A673 (cell line): Measurements from ENCODE around the gene TBCA. TPM values are rescaled to one million over a fixed set of nuclear protein-coding genes. Genes with fewer than 3 reads are reported as not detected.

Source experiments
- BruUV-seq: library from RNA; stranded (reverse); fragments of 400-500 nt; replicated peaks from 2 replicates; lab custom pipeline; 2021; lab: Mats Ljungman, UMichigan
- CTCF ChIA-PET: fragments of 300-600 bp; sonication (Branson Sonifier 250); formaldehyde crosslinking; loops from one replicate; lab custom pipeline; 2022; ENCODE audit warnings: antibody characterized with exemption; lab: Charles Lee
- POLR2A ChIA-PET: fragments of 300-600 bp; sonication (Branson Sonifier 250); formaldehyde crosslinking; loops from one replicate; lab custom pipeline; 2022; ENCODE audit warnings: antibody characterized with exemption; ENCODE audit not compliant: low non-redundant PET; lab: Charles Lee
- DNase-seq: peaks from one replicate; pipeline ENCODE4 v3.0.0-alpha.2; 2015; ENCODE audit warnings: low spot score
- H3K27ac ChIP-seq: fragments of 200-600 bp; sonication (generic); 2 replicates; pipeline ENCODE4 v1.5.1; 2016; ENCODE audit warnings: mixed run types, low read depth, mild to moderate bottlenecking, mixed read lengths, antibody characterized with exemption, low read length; ENCODE audit not compliant: poor library complexity, severe bottlenecking
- H3K27me3 ChIP-seq: fragments of 200-600 bp; sonication (generic); replicated peaks from 2 replicates; pipeline ENCODE4 v1.6.1; 2017; ENCODE audit warnings: mixed run types, low read depth, mild to moderate bottlenecking, mixed read lengths, antibody characterized with exemption, low read length; ENCODE audit not compliant: insufficient read depth, poor library complexity
- H3K36me3 ChIP-seq: fragments of 200-600 bp; sonication (generic); 2 replicates; pipeline ENCODE4 v1.6.1; 2016; ENCODE audit warnings: mixed run types, mild to moderate bottlenecking, mixed read lengths, antibody characterized with exemption, low read length; ENCODE audit not compliant: insufficient read depth, poor library complexity, severe bottlenecking
- H3K4me1 ChIP-seq: fragments of 200-600 bp; sonication (generic); 2 replicates; pipeline ENCODE4 v1.6.1; 2017; ENCODE audit warnings: mixed run types, mild to moderate bottlenecking, mixed read lengths, antibody characterized with exemption, low read length; ENCODE audit not compliant: insufficient read depth, poor library complexity, severe bottlenecking
- H3K4me3 ChIP-seq: fragments of 200-600 bp; sonication (generic); 2 replicates; pipeline ENCODE4 v1.5.1; 2016; ENCODE audit warnings: low read depth, mixed run types, mild to moderate bottlenecking, mixed read lengths, low read length; ENCODE audit not compliant: poor library complexity, severe bottlenecking
- H3K9me3 ChIP-seq: fragments of 200-600 bp; sonication (generic); 2 replicates; pipeline ENCODE4 v1.6.1; 2016; ENCODE audit warnings: mixed run types, low read depth, mild to moderate bottlenecking, mixed read lengths, antibody characterized with exemption, low read length; ENCODE audit not compliant: poor library complexity, severe bottlenecking
- CTCF ChIP-seq: fragments of 300-800, 200-600 bp; sonication (generic); conservative IDR thresholded peaks from 2 replicates; pipeline ENCODE4 v1.5.1; 2017; ENCODE audit warnings: low read depth, mild to moderate bottlenecking, antibody characterized with exemption, low read length, moderate library complexity, mixed read lengths
- EZH2 ChIP-seq: fragments of 200-600 bp; sonication (generic); IDR thresholded peaks from 2 replicates; pipeline ENCODE4 v1.6.1; 2017; ENCODE audit warnings: borderline replicate concordance, low read depth, mild to moderate bottlenecking, mixed read lengths, antibody characterized with exemption, low read length; ENCODE audit not compliant: poor library complexity, severe bottlenecking
- intact Hi-C: fragments of 100-400 bp; cut with micrococcal nuclease; formaldehyde crosslinking; loops from one replicate; pipeline ENCODE4 v1.10.0; 2022; ENCODE audit not compliant: unreplicated experiment
- total RNA-seq: library from RNA; stranded (reverse); gene quantifications from 2 replicates; pipeline ENCODE4 v1.2.3, GENCODE V29; 2021

The TBCA gene
- total RNA-seq, 1 experiment from 2014 or later: 297 TPM

- no peaks in the 10 kb centered on the region for H3K36me3 ChIP-seq
- POLR2A ChIA-PET: no interaction called here
- no peaks in the 10 kb centered on the region for H3K27me3 ChIP-seq
- H3K9me3 ChIP-seq: no peaks in the 10 kb centered on the region
- H3K4me1 ChIP-seq: peaks cover 4% of the 10 kb centered on the region
- CTCF ChIA-PET: no interaction called here
- TF ChIP-seq CTCF (no peak), EZH2 (no peak)
- intact Hi-C loops: no loop called here
- no TSS peak for BruUV-seq
- no peak for DNase-seq
- H3K27ac ChIP-seq: no peak overlapping the region
- H3K4me3 ChIP-seq: no peak overlapping the region
These were observed 57.1 kb downstream of the TBCA start for GRCh38 chr5:77718934-77719610.

- POLR2A ChIA-PET: no interaction called here
- no peaks in the 10 kb centered on the region for H3K27me3 ChIP-seq
- peaks cover 30% of the 10 kb centered on the region for H3K36me3 ChIP-seq
- no peak for DNase-seq
- no TSS peak for BruUV-seq
- no peak overlapping the region for H3K27ac ChIP-seq
- H3K4me3 ChIP-seq: no peak overlapping the region
- no peaks in the 10 kb centered on the region for H3K4me1 ChIP-seq
- CTCF ChIA-PET: no interaction called here
- no peak for TF ChIP-seq CTCF
- no peak for TF ChIP-seq EZH2
- no peaks in the 10 kb centered on the region for H3K9me3 ChIP-seq
- intact Hi-C loops: no loop called here
These were observed 66.0 kb downstream of the TBCA start for GRCh38 chr5:77709993-77710685.

DNA sequence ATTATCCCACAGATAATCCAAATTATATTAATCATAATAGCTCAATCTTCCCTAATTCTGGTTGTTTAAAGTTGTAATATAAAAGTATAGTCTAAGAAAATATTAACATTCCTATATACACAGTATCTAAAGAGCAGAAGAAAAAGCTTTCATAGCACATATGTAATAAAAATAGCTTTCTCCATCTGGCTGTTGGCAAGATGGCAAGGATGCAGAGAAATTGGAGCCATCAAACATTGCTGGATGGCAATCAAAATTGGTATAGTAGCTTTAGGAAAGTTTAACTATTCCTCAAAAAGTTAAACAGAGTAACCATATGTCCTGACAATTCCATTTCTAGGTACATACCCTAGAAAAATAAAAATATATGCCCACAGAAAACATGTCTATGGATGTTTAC, 66.8 kb downstream of the TBCA start:
- no peaks in the 10 kb centered on the region for H3K9me3 ChIP-seq
- H3K36me3 ChIP-seq: peaks cover 38% of the 10 kb centered on the region
- no peak overlapping the region for H3K4me3 ChIP-seq
- H3K27ac ChIP-seq: no peak overlapping the region
- intact Hi-C loops: no loop called here
- H3K4me1 ChIP-seq: no peaks in the 10 kb centered on the region
- TF ChIP-seq EZH2: no peak
- TF ChIP-seq CTCF: no peak
- DNase-seq: no peak
- H3K27me3 ChIP-seq: no peaks in the 10 kb centered on the region
- POLR2A ChIA-PET: no interaction called here
- BruUV-seq: no TSS peak
- CTCF ChIA-PET: no interaction called here
